ENCODE results near the gene HOXB5.

Gene HOXB5

DNA sequence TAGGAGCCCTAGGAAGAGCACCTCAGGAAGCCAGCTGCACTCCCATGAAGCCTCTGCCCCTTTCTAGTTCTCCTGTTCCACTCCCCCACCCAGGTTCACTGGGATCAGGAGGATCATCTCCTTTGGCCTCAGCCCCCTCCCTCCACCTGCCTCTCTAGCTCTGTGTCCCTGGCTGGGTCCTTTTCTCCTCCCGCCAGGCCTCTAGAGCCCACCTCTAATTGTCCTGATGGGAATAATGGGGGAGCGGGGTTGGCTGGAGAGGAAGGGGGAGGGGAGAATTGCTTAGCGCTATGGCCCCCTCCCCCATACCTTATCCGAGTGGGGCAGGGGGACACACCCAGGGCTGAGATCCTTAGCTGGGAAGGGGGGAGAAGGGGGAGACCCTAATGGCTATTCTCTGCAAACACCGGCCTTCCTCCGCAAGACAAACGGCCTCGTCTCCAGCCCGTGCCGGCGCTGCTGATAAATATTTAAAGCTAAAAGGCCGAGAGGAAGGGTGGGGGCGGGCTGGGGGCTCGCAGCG is 16.2 kb upstream of the HOXB5 start:
- no peak for DNase-seq (ENCODE audit: low read depth)
- H3K4me3 ChIP-seq (ENCODE audit: low read depth, low read length) = no peak overlapping the region
- TF ChIP-seq, protein P1, sequence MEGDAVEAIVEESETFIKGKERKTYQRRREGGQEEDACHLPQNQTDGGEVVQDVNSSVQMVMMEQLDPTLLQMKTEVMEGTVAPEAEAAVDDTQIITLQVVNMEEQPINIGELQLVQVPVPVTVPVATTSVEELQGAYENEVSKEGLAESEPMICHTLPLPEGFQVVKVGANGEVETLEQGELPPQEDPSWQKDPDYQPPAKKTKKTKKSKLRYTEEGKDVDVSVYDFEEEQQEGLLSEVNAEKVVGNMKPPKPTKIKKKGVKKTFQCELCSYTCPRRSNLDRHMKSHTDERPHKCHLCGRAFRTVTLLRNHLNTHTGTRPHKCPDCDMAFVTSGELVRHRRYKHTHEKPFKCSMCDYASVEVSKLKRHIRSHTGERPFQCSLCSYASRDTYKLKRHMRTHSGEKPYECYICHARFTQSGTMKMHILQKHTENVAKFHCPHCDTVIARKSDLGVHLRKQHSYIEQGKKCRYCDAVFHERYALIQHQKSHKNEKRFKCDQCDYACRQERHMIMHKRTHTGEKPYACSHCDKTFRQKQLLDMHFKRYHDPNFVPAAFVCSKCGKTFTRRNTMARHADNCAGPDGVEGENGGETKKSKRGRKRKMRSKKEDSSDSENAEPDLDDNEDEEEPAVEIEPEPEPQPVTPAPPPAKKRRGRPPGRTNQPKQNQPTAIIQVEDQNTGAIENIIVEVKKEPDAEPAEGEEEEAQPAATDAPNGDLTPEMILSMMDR (conservative IDR thresholded peaks at IDR 0.05; ENCODE audit: low read depth, low read length) = no peak

DNA sequence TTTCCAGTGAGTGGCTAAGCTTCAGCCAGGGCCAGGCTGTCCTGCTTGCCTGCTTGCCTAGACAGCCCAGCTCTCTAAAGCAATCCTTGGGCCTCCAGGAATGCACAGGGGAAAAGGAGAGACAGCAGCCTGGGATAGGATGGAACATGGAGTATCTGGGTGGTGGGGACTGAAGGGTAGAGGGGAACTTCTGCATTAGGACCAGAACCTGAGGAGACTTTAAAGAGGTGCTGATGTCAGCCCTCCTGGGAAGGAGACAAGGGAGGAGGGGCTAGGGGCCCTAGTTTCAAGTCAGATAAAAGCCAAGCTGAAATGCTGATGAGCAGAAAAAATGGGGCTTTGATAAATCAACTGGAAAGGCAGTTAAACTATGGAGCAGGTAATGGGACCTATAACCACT is 15.5 kb upstream of the HOXB5 start:
- no peak overlapping the region for H3K4me3 ChIP-seq (ENCODE audit: low read depth, low read length)
- TF ChIP-seq, protein P1 (conservative IDR thresholded peaks at IDR 0.05; ENCODE audit: low read depth, low read length) = no peak
- no peak for DNase-seq (ENCODE audit: low read depth)

DNA sequence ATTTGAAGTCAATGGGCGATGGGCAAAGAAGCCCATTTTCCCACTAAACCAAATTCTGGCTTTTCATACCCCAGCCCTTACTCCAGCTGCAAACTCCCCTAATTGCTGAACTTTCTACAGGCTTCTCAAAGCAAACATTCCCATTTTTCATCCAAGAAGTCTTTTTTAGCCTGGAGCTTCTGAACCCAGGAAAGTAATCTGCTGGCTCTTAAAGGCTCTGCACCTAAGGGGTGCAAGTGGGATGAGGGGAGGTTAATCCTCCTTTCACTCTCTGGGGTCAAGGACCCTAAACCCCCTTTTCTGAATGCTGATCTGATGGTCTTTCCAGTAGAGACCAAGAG is 14.9 kb upstream of the HOXB5 start:
- TF ChIP-seq, protein P1 (conservative IDR thresholded peaks at IDR 0.05; ENCODE audit: low read depth, low read length) = no peak
- H3K4me3 ChIP-seq (ENCODE audit: low read depth, low read length) = no peak overlapping the region
- DNase-seq (ENCODE audit: low read depth) = no peak

DNA sequence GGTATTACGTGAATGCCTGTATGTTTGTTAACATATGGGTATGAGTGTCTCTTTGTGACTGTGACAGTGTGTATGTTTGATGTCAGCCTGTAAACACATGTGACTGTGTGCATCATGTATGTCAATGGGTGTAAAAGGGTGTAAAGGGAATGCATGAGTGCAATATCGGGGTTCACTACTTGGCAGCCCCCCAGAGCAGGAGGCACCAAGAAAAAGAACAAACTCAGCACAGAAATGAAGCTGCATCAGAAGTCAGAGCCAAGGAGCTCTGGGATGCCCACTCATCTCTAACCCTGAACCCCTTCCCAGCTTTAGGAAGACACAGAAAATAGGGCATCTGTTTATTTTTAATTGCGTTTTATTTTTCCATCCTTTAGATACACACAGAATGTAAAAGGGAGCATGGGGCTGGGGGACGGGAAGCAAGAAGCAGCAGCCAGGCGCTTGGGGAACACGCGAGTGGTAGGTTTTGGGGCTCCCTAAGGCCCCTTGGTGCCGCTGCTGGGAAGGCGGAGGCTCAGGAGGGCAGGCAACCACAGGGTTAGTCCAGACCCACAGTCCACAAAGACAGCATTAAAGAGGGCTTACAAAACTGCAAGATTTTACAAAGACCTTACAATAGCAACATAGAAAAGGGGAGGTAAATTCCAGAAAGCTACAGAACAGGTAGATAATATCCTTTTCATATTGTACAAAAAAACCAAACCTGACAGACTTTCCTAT is 13.5 kb upstream of the HOXB5 start:
- TF ChIP-seq, protein P1 (conservative IDR thresholded peaks at IDR 0.05; ENCODE audit: low read depth, low read length) = no peak
- H3K4me3 ChIP-seq (ENCODE audit: low read depth, low read length) = no peak overlapping the region
- no peak for DNase-seq (ENCODE audit: low read depth)

DNA sequence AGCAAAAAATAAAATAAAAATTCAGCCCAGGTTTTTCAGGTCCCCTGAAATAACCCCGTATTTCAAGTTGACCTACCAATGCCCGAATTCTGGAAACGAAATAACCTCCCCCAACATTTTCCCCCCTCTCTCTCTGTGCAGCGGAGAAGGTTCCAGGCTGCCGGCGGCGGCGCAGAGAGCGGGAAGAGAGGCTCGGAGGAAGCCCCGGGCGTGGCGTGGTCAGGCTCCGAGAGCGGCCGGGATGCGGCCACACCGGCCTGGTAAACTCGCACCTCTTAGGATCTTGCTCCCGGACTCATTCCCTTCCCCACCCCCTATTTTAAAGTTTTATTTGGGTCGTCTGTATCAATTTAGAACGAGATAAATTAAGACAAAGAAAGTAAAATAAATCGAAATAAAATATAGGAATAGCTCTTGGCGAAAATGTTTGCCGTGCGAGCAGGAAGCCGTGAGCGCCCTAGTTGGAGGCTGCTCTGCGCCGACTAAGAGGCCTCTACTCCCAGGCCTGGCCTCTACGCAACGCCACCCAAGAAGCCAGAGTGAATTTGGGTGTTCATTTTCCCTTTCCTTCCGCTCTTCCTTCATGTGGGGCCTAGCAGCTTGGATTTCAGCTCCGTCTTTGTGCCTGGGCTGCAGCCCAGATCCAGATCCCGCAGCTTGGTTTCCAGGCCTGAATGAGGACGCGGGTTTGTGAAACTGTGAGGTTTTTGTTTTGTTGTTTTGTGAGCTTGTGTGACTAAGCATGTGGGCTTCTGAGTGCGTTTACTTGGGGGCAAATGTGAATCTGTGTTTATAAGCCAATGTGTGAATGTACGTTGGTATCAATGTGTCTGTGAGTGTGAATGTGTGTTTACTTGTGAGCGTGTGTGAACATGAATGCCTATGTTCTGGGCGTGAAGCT is 12.7 kb upstream of the HOXB5 start:
- DNase-seq (ENCODE audit: low read depth) = no peak
- TF ChIP-seq, protein P1 (conservative IDR thresholded peaks at IDR 0.05; ENCODE audit: low read depth, low read length) = no peak
- H3K4me3 ChIP-seq (ENCODE audit: low read depth, low read length) = no peak overlapping the region

DNA sequence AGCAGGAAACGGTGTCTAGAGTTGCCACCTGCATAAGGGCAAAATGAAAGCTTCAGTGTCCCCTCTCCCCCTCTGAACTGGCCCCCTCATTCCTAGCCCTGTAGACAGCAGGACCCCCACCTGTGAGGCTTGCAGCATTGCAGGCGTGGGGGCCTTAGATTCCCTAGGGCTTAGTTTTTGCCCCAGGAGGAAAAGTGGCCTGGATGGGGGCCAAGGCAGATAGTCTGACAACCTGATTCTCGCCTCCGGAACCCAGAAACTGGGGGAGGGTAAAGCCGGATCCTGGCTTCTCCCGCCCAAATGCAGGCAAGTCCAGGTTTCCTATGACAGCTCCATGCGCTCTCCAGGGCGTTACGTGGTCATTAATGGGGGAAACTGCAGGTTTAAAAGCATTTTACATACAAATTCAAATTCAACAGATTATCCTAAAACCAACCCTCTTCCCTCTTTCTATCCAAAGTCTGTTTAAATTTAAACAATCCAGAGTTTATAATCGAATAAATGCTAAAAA is 11.9 kb upstream of the HOXB5 start:
- no peak for DNase-seq (ENCODE audit: low read depth)
- no peak overlapping the region for H3K4me3 ChIP-seq (ENCODE audit: low read depth, low read length)
- TF ChIP-seq, protein P1 (conservative IDR thresholded peaks at IDR 0.05; ENCODE audit: low read depth, low read length) = no peak

Data from choroid plexus epithelial cell (primary cell).